Measurements from ENCODE around the gene MUSTN1. TPM values are rescaled to one million over a fixed set of nuclear protein-coding genes. Genes with fewer than 3 reads are reported as not detected.

The MUSTN1 gene
- total and polyA plus RNA-seq, 2 of the 13 experiments (the other 11 are each of a cell fraction or from before 2014, with no cell fraction given) = 0.84 to 1.4 TPM

GRCh38 chr3:52856666-52857065, 21.8 kb upstream of the MUSTN1 start:
- Histone ChIP-seq H3K27ac (ENCODE audit: extremely low read length, insufficient read depth, low read length) (no peak overlapping the region), H4K20me1 (ENCODE audit: insufficient read depth, low read length) (no peaks in the 10 kb centered on the region), H2AFZ (ENCODE audit: low read length) (no peak overlapping the region), H3K4me2 (ENCODE audit: low read depth, low read length) (no peak overlapping the region), H3K4me1 (ENCODE audit: insufficient read depth, low read length) (no peaks in the 10 kb centered on the region), H3K4me3 (replicated peaks in 1 of 3; ENCODE audit: insufficient read depth in 1 of 3, low read depth in 2 of 3, low read length in 3 of 3) (no peak overlapping the region), H3K36me3 (replicated peaks in 1 of 2; ENCODE audit: control insufficient read depth in 1 of 2, insufficient read depth in 2 of 2, low read length in 2 of 2) (peaks cover 1 to 4% of the 10 kb centered on the region in 2 experiments; a peak in 2 of 5 replicates), H3K9me3 (ENCODE audit: low read length) (no peaks in the 10 kb centered on the region), H3K9ac (ENCODE audit: insufficient read depth, low read depth, low read length) (no peak overlapping the region), H3K79me2 (ENCODE audit: insufficient read depth, low read length) (no peaks in the 10 kb centered on the region), H3K27me3 (ENCODE audit: control insufficient read depth in 1 of 2, insufficient read depth in 2 of 2, low read length in 2 of 2) (no peaks in the 10 kb centered on the region)
- CTCF ChIA-PET (ENCODE audit: low intra/inter-chr PET ratio, low total read pairs) = no interaction called here
- DNase-seq (ENCODE audit: low spot score) (no peak), FAIRE-seq (no peak), ATAC-seq (no peak)
- POLR2A ChIA-PET = no interaction called here
- no peak for TF ChIP-seq ZNF468 (CRISPR knock-in tag; IDR thresholded peaks at IDR 0.05)
- no peak for TF ChIP-seq SATB2 (CRISPR knock-in tag; IDR thresholded peaks at IDR 0.05)
- TF ChIP-seq CHD2 (IDR thresholded peaks at IDR 0.05; ENCODE audit: low read depth, low read length) = no peak
- no peak for TF ChIP-seq BCL3 (CRISPR knock-in tag; IDR thresholded peaks at IDR 0.05)
- TF ChIP-seq ZNF749 (CRISPR knock-in tag; IDR thresholded peaks at IDR 0.05; ENCODE audit: borderline replicate concordance) = no peak
- TF ChIP-seq SMC3 (IDR thresholded peaks at IDR 0.05; ENCODE audit: low read length) = no peak
- TF ChIP-seq, protein P1, sequence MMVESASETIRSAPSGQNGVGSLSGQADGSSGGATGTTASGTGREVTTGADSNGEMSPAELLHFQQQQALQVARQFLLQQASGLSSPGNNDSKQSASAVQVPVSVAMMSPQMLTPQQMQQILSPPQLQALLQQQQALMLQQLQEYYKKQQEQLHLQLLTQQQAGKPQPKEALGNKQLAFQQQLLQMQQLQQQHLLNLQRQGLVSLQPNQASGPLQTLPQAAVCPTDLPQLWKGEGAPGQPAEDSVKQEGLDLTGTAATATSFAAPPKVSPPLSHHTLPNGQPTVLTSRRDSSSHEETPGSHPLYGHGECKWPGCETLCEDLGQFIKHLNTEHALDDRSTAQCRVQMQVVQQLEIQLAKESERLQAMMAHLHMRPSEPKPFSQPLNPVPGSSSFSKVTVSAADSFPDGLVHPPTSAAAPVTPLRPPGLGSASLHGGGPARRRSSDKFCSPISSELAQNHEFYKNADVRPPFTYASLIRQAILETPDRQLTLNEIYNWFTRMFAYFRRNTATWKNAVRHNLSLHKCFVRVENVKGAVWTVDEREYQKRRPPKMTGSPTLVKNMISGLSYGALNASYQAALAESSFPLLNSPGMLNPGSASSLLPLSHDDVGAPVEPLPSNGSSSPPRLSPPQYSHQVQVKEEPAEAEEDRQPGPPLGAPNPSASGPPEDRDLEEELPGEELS (CRISPR knock-in tag; IDR thresholded peaks at IDR 0.05) = no peak
- WGBS (ENCODE audit: low lambda C conversion rate) = 96% methylated on average over 5 of the region's 5 CpGs
- BruUV-seq (replicated peaks) = no TSS peak
- intact Hi-C loops (cut with micrococcal nuclease; ENCODE audit: unreplicated experiment) (no loop called here), in situ Hi-C loops (cut with HindIII; ENCODE audit: extremely low pct_ligation_motif_present, low pct_unique_long_range_greater_than_20kb) (loop anchor here (10.0 kb wide), 1 partner anchor 78 kb away; no protein-coding TSS in a partner anchor)
